ENCODE data around the gene PAK6. TPM values are rescaled to one million over a fixed set of nuclear protein-coding genes. Genes with fewer than 3 reads are reported as not detected.

Gene PAK6
- total RNA-seq, 1 donor from 2014 or later: not detected

DNA sequence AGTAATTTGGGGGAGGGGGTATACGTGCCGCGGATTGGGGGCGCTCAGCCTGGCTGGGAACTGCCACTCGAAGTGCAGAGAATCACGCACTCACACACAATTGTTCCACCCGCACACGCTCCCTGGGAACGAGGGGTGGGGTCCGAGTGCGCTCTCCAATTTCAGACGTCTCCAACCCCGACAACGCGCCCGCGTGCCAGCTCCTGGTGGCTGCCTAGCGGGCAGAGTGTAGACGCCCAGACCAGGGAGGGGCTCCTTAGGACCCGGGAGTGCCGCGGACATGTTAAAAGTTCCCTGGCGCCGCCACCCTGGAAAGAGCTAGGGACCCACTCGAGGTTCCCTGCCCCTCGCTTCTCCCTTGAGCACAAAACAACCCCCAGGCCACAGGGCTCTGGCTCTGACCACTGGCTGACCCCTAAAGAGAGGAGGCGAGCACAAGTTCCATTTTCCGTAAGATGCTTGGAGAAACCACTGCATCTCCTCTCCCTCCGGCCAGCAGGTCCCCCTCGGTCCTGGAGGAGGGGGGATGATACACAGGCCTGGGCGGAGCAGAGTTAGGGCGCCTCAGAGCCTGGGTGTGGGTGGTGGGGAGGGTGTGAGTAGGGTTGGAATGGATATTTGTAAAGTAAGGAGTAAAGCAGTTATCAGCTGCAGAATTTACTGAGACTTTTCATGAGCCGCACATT lies 44.9 kb downstream of the PAK6 start:
- H3K27ac Mint-ChIP-seq (ENCODE audit: unreplicated experiment): no peak overlapping the region
- peaks cover 22% of the 10 kb centered on the region for H3K27me3 Mint-ChIP-seq (ENCODE audit: unreplicated experiment)
- no peak for DNase-seq
- H3K36me3 Mint-ChIP-seq (ENCODE audit: unreplicated experiment): no peaks in the 10 kb centered on the region
- no peaks in the 10 kb centered on the region for H3K4me1 Mint-ChIP-seq (ENCODE audit: low read depth, unreplicated experiment)
- TF ChIP-seq, protein P1, sequence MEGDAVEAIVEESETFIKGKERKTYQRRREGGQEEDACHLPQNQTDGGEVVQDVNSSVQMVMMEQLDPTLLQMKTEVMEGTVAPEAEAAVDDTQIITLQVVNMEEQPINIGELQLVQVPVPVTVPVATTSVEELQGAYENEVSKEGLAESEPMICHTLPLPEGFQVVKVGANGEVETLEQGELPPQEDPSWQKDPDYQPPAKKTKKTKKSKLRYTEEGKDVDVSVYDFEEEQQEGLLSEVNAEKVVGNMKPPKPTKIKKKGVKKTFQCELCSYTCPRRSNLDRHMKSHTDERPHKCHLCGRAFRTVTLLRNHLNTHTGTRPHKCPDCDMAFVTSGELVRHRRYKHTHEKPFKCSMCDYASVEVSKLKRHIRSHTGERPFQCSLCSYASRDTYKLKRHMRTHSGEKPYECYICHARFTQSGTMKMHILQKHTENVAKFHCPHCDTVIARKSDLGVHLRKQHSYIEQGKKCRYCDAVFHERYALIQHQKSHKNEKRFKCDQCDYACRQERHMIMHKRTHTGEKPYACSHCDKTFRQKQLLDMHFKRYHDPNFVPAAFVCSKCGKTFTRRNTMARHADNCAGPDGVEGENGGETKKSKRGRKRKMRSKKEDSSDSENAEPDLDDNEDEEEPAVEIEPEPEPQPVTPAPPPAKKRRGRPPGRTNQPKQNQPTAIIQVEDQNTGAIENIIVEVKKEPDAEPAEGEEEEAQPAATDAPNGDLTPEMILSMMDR (IDR thresholded peaks at IDR 0.05; ENCODE audit: partially characterized antibody, unreplicated experiment): no peak
- H3K4me3 Mint-ChIP-seq (ENCODE audit: unreplicated experiment): no peak overlapping the region
- peaks cover 1% of the 10 kb centered on the region for H3K9me3 Mint-ChIP-seq (ENCODE audit: unreplicated experiment)

DNA sequence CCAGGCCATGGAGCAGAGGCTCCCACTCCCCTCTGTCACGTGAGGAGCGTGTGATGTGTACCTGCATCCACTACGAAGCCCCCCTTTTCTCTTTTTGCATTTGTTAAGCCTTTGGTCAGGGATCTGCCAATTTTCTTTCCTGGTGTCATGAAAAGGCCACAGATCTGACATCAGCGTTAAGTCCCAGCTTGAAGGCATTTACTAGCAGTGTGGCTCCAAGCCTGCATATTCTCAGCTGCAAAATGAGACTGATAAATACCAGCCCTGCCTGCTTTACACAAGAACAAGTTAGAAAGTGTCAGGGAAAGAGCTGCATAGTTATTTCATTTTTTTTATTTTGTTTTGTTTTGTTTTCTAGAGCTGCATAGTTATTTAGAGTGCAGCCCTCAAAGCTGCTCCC lies 46.3 kb downstream of the PAK6 start:
- Mint-ChIP-seq H3K27ac (ENCODE audit: unreplicated experiment) (no peak overlapping the region), H3K27me3 (ENCODE audit: unreplicated experiment) (peaks cover 21% of the 10 kb centered on the region), H3K36me3 (ENCODE audit: unreplicated experiment) (no peaks in the 10 kb centered on the region), H3K9me3 (ENCODE audit: unreplicated experiment) (peaks cover 3% of the 10 kb centered on the region), H3K4me1 (ENCODE audit: low read depth, unreplicated experiment) (no peaks in the 10 kb centered on the region), H3K4me3 (ENCODE audit: unreplicated experiment) (no peak overlapping the region)
- DNase-seq: no peak
- TF ChIP-seq, protein P1 (IDR thresholded peaks at IDR 0.05; ENCODE audit: partially characterized antibody, unreplicated experiment): no peak

DNA sequence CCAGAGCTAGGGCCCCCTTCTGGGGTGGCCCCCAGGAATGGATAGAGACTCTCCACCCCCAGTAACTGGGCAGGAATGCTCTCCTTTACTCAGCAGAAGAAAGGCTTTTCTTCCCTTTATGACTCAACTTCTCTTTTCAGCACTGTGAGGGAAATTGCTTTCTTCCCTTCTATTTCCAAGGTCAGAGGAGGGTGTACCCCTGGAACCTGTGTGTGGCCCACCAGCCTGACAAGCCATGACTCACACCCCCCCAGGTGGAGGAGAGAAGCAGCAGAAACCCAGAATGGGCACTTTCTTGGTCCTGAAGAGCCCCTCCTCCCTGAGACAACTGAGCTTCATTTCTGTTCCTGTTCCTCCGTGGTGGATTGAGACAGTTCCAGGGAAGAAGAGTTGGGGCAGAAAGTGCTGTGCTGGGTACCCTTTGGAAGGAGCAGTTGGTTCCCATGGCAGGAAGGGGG lies 46.7 kb downstream of the PAK6 start:
- peaks cover 1% of the 10 kb centered on the region for H3K4me1 Mint-ChIP-seq (ENCODE audit: low read depth, unreplicated experiment)
- no peak for DNase-seq
- no peak overlapping the region for H3K4me3 Mint-ChIP-seq (ENCODE audit: unreplicated experiment)
- no peaks in the 10 kb centered on the region for H3K36me3 Mint-ChIP-seq (ENCODE audit: unreplicated experiment)
- H3K27ac Mint-ChIP-seq (ENCODE audit: unreplicated experiment): no peak overlapping the region
- TF ChIP-seq, protein P1 (IDR thresholded peaks at IDR 0.05; ENCODE audit: partially characterized antibody, unreplicated experiment): no peak
- H3K27me3 Mint-ChIP-seq (ENCODE audit: unreplicated experiment): peaks cover 19% of the 10 kb centered on the region
- H3K9me3 Mint-ChIP-seq (ENCODE audit: unreplicated experiment): peaks cover 3% of the 10 kb centered on the region

DNA sequence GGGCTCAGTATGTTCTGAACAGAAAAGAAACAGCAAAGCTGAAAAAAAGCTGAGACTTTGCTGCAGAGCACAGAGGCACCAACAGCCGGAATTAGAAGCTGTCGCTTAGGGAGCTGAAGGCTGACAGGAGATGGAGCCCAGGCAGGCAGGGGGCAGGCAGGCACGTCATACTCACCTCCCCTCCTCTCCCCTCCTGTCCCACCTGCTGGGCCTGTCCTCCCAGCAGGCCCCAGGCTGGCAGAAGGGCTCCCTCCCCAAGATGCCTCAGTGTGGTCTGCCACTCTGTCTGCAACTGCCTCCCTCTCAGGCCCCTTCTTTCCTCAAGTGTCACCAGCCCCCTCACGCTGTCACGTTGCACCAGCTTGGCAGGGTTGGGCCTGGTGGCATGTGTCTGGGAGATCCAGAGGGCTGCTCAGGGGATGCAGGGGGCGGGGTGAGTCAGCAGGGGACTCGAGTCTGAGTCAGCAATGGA lies 47.2 kb downstream of the PAK6 start:
- peaks cover 3% of the 10 kb centered on the region for H3K9me3 Mint-ChIP-seq (ENCODE audit: unreplicated experiment)
- no peak overlapping the region for H3K4me3 Mint-ChIP-seq (ENCODE audit: unreplicated experiment)
- TF ChIP-seq, protein P1 (IDR thresholded peaks at IDR 0.05; ENCODE audit: partially characterized antibody, unreplicated experiment): no peak
- H3K27ac Mint-ChIP-seq (ENCODE audit: unreplicated experiment): no peak overlapping the region
- H3K4me1 Mint-ChIP-seq (ENCODE audit: low read depth, unreplicated experiment): peaks cover 2% of the 10 kb centered on the region
- H3K36me3 Mint-ChIP-seq (ENCODE audit: unreplicated experiment): no peaks in the 10 kb centered on the region
- DNase-seq: no peak
- H3K27me3 Mint-ChIP-seq (ENCODE audit: unreplicated experiment): peaks cover 15% of the 10 kb centered on the region

DNA sequence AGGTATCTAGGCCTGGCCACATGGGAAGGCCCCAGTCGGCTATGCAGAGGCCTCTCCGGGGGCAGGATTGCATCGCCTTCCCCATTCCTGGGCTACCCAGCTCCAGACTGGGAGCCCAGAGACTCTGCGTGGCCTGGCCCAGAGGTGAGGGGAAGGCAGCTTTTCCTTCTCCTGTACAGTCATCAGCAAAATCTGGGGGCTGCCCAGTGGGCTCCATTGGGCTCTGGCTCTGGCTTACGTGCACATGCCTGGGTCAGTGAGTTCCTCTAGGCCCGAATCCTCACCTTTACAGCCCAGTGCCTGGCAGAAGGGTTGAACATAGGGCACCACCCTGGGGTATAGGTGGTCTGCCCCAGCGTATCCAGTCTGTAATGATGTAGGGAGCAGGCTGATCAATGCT lies 47.9 kb downstream of the PAK6 start:
- DNase-seq: no peak
- Mint-ChIP-seq H3K9me3 (ENCODE audit: unreplicated experiment) (peaks cover 3% of the 10 kb centered on the region), H3K4me3 (ENCODE audit: unreplicated experiment) (no peak overlapping the region), H3K36me3 (ENCODE audit: unreplicated experiment) (no peaks in the 10 kb centered on the region), H3K27me3 (ENCODE audit: unreplicated experiment) (peaks cover 14% of the 10 kb centered on the region), H3K27ac (ENCODE audit: unreplicated experiment) (no peak overlapping the region), H3K4me1 (ENCODE audit: low read depth, unreplicated experiment) (peaks cover 2% of the 10 kb centered on the region)
- TF ChIP-seq, protein P1 (IDR thresholded peaks at IDR 0.05; ENCODE audit: partially characterized antibody, unreplicated experiment): no peak

Measured in glutamatergic neuron (in vitro differentiated cells).